Subcutaneous adipose tissue (tissue), 4 donors: ENCODE data around the gene NANOS2. TPM values are rescaled to one million over a fixed set of nuclear protein-coding genes. Genes with fewer than 3 reads are reported as not detected.

ENCODE experiments used
- CTCF ChIP-seq: fragments of 450-650 bp; IDR thresholded peaks from one replicate; pipeline ENCODE4 v1.5.1; 2016; ENCODE audit warnings: low read depth, mild to moderate bottlenecking, control low read depth, antibody characterized with exemption, moderate library complexity
- total RNA-seq, 4 donors: library from RNA; depleted of rRNA; stranded (reverse); fragments of >200 nt; gene quantifications; one replicate each; pipeline ENCODE4 v1.1.0, GENCODE V29; 2016

The NANOS2 gene
- total RNA-seq, 4 donors from 2014 or later, result not detected

GRCh38 chr19:45955905-45956608 lies 41.5 kb upstream of the NANOS2 start:
- no peak for TF ChIP-seq CTCF

- TF ChIP-seq CTCF, result no peak
Measured at GRCh38 chr19:45954156-45954555, 39.6 kb upstream of the NANOS2 start.

- TF ChIP-seq CTCF, result no peak
Measured at GRCh38 chr19:45953676-45954075, 39.1 kb upstream of the NANOS2 start.

GRCh38 chr19:45952686-45953505 lies 38.3 kb upstream of the NANOS2 start:
- TF ChIP-seq CTCF, result no peak

GRCh38 chr19:45952341-45952685 lies 37.7 kb upstream of the NANOS2 start:
- no peak for TF ChIP-seq CTCF

- TF ChIP-seq CTCF, result no peak
Measured at GRCh38 chr19:45947926-45948325, 33.3 kb upstream of the NANOS2 start.

GRCh38 chr19:45940515-45940805 lies 25.9 kb upstream of the NANOS2 start:
- TF ChIP-seq CTCF, result no peak
